Fibroblast of skin of abdomen (primary cell): ENCODE data around the gene DLGAP1.

ENCODE experiments used
- DNase-seq: peaks from one replicate; pipeline ENCODE4 v3.0.0-alpha.2; 2013

The DLGAP1 gene

DNA sequence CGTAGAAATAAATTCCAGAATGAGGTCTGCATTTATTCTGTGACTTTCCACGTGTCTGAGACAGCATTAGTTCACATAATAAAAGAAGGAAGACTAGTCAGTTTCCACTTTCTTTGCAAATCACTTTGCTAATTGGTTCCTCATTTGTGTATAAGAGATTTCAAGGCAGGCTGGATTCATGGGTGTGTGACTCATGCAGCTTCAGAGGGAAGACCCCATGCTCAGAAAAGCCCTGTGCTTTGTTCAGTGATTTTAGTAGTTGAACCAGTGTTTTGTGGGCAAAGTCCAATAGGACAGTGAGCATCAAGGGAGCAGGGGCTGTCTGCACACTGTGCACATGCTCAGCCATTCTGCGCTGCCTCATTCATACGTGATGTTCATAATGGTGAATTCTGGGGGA, 297.8 kb downstream of the DLGAP1 start:
- DNase-seq = no peak

DNA sequence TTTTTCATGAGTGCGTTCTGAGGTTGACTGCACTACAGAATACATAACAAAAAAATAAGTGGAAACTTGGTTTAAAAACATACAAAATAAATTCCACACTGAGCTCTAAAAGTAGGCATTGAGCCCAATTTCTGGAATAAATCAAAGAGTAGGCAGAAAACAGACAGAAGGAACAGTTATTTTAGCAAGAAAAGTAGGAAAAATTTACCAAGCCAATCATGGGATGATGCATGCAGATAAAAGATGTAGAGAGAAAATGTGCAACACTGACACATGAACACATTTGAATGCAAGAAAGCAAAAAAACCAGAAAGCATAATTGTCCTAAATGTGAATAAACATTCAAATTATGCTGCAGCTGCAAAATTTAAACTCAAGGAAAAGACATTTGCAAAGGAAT, 308.3 kb downstream of the DLGAP1 start:
- no peak for DNase-seq

DNA sequence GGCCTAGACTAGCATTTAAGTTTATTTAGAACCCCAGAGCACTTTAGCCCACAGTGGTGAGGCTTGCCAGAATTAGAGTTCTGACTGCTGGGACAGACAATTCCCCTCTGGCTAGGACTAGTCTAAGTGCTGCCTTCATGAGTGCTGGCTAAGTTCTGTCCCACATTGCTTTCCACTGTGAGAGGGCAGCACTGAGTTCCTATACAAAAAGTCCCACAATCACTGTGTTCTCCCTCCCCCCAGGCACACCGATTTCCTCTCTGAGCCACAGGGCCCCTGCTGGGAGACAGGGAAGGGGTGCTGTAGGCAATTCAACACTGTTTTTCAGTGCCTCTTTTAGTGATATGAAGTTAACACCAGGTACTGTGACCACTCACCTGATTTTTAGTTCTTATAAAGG, 310.9 kb downstream of the DLGAP1 start:
- DNase-seq = no peak

- no peak for DNase-seq
These were observed 311.5 kb downstream of the DLGAP1 start for GRCh38 chr18:4143585-4143984.

DNA sequence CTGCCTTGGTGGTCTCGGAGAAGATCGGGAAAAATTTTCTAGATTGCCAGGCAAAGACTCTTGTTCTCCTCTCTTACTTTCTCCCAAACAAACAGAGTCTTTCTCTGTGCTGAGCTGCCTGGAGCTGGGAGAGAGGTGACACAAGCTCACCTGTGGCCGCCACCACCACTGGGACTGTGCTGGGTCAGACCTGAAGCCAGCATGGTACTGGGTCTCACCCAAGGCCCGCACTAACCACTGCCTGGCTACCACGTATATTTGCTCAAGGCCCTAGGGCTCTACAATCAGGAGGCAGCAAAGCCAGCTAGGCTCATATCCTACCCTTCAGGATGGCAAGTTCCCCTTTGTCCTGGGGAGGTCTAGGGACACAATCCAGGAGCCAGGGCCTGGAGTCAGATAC, 312.2 kb downstream of the DLGAP1 start:
- DNase-seq = no peak

DNA sequence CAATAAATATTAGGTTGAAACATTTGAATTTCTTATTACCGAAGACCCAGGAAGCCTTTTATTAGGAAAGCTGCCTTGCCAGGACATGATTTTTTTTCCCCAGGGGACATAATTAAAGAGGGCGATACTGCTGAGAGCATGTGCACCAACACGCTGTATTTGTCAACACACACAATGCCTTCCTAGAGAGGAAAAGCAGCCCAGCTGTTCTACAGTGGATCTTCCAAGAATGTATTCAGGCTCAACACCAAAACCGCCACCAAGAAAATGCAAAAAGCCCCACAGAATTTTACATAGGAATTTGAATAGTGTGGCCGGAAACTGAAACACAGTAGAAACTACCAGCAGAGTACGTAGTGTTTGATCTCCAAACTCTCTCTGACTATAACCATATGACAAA, 320.4 kb downstream of the DLGAP1 start:
- no peak for DNase-seq

DNA sequence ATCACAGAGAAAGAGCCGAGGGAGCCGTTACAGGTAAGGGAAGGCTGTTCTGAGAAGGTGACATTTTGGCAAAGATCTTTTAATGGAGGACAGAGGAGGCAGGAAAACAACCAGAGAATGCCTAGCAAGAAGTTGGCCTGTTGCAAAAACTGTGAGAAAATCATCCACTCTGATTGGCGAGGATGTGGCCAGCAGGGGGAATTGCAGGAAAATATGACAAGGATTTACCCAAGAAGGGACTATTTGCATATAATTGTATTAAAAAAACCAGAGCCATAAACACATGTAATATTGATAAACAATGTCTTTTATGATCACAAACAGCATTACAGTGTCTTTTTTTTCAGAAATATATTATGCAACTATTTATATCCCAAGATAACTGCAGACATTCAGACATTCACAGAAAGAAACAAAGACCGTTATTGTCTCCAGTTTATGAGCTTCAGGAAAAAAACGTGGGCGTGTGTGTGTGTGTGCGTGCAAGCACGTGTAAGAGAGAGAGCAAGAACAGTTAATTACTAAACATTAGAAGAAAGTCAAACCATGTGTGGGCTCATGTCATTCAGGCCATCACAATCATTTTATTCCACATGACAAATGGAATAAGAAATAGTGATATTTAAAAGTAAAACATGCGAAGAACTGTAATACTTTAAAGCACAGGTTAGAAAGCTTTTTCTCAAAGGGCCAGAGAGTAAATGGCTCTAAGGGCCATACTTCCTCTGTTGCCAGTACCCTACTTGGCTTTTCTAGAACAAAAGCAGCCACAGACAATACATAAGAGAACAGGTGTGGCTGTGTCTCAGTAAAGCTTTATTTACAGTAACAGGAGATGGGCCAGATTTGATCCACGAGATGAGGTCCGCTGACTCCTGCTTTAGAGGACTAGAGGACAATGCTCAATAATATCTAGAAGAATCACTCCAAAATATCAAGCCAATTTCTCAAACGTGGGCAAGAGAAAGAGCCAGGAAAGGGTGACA, 324.1 kb downstream of the DLGAP1 start:
- no peak for DNase-seq

- DNase-seq = no peak
These were observed 328.2 kb downstream of the DLGAP1 start for GRCh38 chr18:4126939-4127338.

GRCh38 chr18:4125627-4126230, 329.4 kb downstream of the DLGAP1 start:
- no peak for DNase-seq

DNA sequence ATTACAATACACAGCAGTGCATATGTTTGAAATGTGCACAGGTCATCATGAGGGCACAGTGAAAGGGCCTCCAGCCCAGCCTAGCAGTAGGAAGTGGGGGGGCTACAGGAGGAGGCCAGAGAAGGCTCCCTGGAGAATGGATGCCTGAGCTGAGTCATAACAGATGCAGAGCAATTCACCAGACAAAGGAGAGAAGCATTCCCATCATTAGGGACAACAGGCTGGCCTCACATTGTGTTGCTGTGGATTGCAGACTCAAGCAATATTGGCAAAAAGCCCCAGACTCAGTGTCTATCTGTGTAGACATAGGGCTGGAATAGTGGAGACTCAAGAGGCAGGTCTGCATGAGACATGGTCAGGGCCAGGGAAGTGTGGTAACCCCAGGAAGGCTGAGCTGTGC, 329.9 kb downstream of the DLGAP1 start:
- DNase-seq = peak; percentile 91

GRCh38 chr18:4119813-4120212, 335.3 kb downstream of the DLGAP1 start:
- no peak for DNase-seq

DNA sequence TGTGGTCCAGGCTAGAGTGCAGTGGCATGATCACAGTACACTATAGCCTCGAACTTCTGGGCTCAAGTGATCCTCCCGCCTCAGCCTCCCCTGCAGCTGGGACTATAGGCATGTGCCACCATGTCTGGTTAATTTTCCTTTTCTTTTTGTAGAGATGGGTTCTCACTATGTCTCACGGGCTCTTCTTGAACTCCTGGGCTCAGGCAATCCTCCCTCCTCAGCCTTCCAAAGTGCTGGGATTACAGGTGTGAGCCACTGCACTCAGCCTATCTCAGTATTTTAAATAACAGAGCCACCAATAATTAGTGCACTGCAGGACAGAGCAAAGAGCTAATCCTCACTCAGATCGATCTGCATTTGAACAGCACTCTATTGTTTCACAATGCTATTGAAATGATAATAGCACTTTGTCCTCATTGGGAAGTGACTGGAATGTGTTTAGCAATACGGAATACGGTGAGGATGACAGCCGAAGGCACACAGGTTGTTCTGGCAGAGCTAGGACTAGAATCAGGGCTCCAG, 335.9 kb downstream of the DLGAP1 start:
- DNase-seq = no peak

DNA sequence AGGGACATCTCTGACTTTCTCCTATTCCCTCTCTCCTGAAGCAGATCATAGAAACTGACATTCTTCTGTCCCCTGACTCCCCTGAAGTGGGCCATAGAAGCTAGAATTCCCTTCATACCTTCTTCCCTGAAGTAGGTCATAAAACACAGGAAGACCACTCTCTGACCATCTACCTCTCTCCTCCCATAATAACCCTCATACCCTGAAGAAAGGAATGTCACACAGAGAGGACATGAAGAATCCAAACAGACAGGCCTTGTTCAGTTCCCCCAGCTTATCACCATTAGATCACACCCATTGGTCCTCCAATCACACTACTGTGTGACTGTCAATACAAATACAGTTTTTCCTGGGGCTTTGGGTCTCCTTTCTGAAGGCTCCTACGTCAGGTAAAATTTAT, 347.1 kb downstream of the DLGAP1 start:
- DNase-seq = no peak

DNA sequence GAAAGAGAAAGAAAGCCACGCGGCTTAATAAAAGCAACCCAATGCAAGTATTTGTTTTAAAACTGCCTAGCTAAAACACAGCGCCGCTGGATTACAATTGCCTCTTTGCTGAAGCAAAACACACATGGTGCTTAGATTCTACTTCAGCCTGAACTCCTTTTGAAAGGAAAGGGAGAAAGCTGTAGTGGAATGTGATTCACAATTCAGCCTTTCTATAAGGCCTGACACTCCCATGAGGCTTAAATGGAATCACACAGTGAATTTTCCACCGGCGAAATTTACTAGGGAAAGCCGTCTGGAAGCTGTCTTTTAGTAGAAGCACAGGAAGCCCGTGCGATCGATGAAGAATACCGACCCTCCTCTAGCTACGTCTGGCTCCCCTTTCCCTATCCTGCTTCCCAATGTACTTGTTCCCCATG, 348.0 kb downstream of the DLGAP1 start:
- DNase-seq = no peak

DNA sequence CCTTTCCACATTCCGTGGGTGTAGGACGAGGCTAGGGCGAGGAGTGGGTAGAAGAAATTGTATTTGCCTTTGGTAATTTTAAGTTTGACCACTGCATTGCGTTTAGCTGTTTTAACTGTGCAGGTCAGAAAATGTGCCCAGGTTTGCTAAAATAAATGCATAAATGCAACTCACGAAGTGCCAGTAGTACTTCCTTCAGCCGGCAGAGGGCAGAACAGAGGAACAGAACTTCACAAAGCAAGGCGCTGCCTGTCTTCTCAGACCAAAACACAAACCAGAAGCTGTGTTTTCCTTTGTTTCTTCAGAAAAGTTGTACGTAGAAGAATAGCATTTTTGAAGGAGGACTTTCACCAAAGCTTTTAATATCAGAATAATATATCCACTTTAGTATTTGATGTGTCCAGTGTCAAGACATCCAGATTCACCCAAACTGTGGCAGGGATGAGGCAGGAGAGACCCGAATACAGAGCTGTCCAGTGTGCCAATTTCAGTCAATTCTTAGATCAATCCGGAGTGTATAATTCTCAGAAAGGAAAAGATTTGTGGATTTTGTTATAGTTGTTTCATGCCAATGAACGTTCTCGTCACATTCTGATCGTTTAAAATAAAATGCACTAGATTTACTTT, 348.6 kb downstream of the DLGAP1 start:
- DNase-seq = peak; percentile 57

GRCh38 chr18:4102901-4103300, 352.2 kb downstream of the DLGAP1 start:
- DNase-seq = no peak

- no peak for DNase-seq
These were observed 354.1 kb downstream of the DLGAP1 start for GRCh38 chr18:4101009-4101408.

- DNase-seq = peak; percentile 78
These were observed 358.6 kb downstream of the DLGAP1 start for GRCh38 chr18:4096486-4096885.

GRCh38 chr18:4093676-4094075, 361.4 kb downstream of the DLGAP1 start:
- DNase-seq = no peak

DNA sequence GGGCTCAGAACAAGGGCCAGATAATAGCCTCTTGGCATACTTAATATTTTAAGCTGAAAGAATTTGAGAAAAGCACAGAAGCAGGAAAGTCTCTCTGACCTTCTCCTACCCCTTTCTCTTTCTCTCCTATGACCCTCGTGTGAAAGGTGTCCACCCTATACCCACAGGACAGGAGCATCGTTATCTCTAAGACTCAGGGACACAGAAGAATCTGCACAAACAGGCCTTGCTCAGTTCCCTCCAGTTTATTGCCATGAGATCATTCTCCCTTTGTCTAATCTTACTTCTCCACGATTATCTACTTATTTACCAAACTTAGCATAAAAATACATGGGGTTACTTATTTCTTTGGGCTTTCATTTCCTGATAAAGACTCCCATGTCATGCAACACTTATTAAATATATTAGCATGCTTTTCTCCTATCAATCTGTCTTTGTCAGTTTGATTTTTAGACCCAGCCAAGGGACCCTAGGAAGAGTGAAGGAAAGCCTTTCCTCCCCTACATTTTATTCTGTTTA, 370.7 kb downstream of the DLGAP1 start:
- DNase-seq = no peak

- DNase-seq = no peak
These were observed 376.9 kb downstream of the DLGAP1 start for GRCh38 chr18:4078246-4078645.

DNA sequence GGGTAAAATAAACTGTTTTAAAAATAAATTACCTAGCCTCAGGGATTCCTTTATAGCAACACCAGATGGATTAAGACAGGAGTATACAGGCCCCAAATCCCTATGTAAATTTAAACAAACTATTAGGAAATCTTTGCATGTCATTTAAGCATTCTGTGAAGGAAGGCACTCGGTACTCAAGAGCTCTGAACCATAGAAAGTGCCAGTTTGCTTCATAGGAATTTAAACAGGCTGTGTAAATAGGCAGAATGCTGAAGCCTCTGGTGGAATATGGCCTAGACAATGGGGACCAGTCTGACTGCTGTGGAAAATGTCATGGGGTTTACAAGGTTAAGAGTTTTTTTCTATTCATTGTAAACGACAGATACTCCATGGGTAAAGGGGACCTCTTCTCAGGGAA, 377.4 kb downstream of the DLGAP1 start:
- DNase-seq = no peak

GRCh38 chr18:4077204-4077603, 377.9 kb downstream of the DLGAP1 start:
- DNase-seq = no peak
